Frontal cortex (tissue), 4 donors: ENCODE data around the gene ARMS2. TPM values are rescaled to one million over a fixed set of nuclear protein-coding genes. Genes with fewer than 3 reads are reported as not detected.

Experiments used
- DNase-seq, 2 donors: peaks; one replicate each; pipeline ENCODE4 v3.0.0; 2012; ENCODE audit warnings: low spot score in 2 of 2
- FAIRE-seq: peaks from 2 replicates; lab custom pipeline; 2012; peaks lifted over from hg19 to GRCh38; lab: Jason Lieb, UNC
- total RNA-seq: library from RNA; depleted of rRNA; stranded (reverse); fragments of >200 nt; gene quantifications from one replicate; pipeline ENCODE4 v1.2.3, GENCODE V29; 2014
- donor health status: control.
- donor health status: control.
- donor health status: control.

Gene ARMS2
- total RNA-seq, 1 donor from 2014 or later, result not detected

DNA sequence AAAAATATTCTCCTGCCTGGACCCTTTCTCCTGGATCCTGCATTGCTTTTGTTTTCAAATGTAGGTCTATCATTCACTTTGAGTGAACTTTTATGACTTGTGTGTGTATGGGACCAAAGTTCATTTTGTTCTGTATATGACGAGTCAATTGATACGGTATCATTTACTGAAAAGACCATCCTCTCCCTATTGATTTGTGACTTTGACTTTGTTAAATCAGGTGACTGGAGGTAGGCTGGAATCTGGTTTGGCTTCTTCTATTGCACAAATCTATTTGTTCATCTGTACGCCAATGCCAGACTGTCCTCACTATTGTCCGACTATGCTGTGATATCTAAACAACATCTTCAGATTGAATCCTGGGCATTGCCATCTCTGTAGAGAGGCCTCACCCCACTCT, 5.3 kb upstream of the ARMS2 start:
- FAIRE-seq, result no peak
- no peak for DNase-seq

DNA sequence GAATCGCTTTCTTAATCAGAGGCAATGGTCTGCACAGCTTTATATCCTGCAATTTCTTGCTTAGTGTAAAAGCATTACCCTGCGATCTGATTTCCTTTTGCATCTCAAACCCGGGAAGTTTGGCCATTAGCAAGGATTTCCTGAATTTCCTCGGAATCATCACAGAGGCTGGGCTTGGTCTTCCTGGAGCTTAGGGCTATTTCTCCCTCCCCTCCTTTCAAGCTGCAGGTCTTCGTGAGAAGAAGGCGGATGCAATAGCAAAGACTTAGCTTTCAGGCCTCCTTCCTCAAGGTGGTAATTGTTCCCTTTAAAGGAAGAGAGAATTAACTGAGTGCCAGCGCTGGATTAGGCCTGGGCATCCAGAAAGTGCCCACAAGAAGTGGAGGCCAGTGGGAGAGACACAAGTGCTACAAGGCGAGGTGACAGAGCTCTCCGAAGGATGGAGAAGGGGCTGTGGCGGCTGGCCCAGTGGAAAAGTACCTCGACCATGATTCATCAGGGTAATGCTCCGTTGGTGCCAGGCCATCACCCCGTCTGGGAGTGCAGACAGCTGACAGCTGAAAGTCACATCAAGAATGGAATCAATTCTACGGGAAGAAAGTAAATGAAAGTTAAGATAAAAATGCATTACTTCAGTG, 4.0 kb upstream of the ARMS2 start:
- no peak for FAIRE-seq
- no peak for DNase-seq

DNA sequence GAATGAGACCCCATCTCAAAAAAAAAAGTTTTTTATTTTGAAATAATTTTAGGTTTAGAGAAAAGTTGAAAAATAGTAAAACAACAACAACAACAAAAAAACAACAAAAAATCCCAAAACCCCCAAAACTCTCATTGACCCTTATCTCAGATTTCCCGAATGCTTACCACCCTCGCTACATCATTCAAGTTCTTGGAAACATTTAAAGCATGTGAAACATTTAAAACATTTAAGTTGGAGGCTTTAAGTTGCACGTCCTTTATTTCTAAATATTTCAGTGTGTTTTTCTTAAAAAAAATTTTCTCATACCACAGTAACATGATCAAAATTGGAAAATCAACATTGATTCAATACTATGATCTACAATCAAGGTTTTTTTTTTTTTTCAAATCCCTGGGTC, 382 bp upstream of the ARMS2 start:
- DNase-seq (no peak), FAIRE-seq (no peak)

DNA sequence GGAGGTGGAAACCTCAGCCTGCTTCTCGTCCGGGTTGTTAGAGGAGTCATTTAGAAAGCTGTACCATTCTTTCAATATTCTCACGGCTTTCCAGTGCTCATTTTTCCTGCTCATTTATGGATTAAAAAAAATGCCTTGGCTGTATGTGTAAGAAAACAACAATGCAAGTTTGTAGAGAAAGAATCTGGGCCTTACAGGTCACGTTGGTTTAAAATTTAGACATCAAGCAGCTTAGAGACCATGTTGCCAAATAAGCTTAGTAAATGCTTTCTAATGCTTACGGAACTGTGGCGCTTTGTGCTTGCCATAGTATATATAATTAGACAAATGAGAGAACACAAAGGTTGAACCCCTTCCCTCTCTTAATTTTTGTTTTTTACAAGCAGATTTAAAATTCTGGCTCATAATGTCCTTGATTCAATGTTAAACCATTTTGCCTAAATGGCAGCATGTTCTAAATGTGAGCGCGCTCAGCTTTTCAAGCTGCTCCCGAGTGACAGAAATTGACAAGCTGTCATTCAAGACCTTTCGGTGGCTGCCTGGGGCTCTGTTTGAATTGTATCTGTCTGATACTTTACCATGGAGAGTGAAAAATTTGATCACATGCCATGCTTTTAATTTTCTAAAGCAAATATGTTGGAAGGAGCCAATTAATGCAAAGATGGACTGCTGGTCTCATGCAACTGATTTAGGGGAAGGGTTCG, 1.1 kb downstream of the ARMS2 start:
- DNase-seq, result no peak
- no peak for FAIRE-seq

DNA sequence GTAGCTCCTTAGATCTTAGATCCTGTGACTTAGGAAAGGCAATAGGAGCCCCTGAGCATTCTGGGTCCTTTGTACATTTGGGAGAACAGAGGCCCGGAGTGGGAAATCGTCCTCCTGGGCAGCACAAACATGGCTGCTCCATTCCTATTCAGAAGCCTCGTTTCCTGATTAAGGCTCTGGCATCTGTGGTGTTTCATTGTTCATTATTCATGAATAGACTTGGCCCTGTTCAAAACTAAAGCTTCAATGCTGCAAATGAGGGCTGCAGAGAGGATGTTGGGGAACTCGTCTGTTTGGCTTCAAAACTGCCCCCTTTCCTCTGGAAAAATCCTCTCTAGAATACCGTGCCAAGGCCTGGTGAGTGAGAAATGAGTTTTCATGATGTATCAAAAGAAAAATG, 3.5 kb downstream of the ARMS2 start:
- DNase-seq (no peak), FAIRE-seq (no peak)

DNA sequence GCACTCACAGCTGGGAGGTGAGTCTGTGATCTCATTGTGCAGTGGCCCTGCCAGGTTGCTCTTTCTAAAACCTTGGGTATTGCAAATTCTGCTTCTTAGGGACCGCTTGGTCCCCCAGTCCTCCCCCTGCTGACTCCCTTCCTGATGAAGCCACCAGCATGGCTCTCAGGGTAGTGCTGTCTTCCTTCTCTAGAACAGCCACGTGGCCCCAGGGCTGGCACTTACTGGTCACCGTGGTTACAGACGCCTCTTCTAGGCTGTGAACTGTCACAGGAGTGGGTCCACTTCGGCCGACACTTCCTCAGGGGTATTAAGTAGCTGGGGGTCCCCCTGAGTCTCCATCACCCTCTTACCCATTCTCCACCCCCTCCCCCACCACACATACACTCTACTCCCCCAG, 4.2 kb downstream of the ARMS2 start:
- DNase-seq (no peak), FAIRE-seq (no peak)

DNA sequence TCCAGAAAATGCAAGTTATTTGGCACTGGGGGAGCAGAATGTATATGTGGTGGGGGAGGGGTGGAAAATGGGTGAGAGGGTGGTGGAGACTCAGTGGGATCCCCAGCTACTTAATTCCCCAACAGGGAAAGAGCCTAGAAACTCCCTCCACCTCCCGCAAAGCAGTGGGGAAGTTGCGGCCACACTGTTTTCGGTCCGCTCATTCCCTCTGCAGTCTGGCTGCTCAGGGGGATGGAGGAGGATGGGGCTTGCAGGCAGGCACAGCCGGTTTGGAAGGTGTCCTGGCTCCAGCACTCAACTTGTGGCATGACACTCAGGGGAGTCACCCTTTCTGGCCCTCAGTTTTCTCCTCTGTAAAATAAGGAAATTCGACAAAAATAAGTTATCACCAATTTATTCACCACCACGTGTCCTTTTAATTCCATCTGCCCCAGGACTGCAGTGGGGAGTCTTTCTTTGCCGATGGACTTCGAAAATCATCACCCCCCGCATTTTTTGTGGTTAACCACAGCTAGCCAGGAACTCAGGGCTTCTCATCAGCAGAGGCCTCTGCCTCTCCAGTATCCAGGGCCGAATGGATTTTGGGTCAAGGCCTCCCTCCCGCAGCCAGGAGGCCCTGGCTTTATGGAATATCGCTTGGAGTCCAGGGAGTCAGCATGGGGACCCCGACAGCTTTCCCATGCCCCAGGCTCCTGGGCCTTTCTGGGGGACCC, 5.3 kb downstream of the ARMS2 start:
- DNase-seq, result no peak
- no peak for FAIRE-seq

DNA sequence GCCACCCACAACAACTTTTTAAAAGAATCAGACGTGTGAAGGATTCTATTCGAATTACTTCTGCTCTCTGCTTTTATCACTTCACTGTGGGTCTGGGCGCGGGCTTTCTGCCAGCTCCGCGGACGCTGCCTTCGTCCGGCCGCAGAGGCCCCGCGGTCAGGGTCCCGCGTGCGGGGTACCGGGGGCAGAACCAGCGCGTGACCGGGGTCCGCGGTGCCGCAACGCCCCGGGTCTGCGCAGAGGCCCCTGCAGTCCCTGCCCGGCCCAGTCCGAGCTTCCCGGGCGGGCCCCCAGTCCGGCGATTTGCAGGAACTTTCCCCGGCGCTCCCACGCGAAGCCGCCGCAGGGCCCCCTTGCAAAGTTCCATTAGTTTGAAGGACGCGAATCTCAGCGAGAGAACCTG, 6.4 kb downstream of the ARMS2 start:
- FAIRE-seq, result no peak
- no peak for DNase-seq

DNA sequence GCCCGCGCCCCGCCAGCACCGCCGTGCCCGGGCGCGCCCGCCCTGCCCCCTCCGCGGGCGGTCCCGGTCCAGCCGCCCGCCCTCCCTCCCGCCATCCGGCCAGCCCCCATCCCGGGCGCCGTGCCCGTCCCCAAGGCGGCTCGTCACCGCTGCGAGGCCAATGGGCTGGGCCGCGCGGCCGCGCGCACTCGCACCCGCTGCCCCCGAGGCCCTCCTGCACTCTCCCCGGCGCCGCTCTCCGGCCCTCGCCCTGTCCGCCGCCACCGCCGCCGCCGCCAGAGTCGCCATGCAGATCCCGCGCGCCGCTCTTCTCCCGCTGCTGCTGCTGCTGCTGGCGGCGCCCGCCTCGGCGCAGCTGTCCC, 6.9 kb downstream of the ARMS2 start, which contains the start of gene HTRA1:
TSS of gene HTRA1 (plus strand) at position 187 of the 362 bp plus-strand sequence. CDS start at position 287, 100 bp downstream.
- FAIRE-seq (no peak), DNase-seq (peak; percentile 87 to 94)

DNA sequence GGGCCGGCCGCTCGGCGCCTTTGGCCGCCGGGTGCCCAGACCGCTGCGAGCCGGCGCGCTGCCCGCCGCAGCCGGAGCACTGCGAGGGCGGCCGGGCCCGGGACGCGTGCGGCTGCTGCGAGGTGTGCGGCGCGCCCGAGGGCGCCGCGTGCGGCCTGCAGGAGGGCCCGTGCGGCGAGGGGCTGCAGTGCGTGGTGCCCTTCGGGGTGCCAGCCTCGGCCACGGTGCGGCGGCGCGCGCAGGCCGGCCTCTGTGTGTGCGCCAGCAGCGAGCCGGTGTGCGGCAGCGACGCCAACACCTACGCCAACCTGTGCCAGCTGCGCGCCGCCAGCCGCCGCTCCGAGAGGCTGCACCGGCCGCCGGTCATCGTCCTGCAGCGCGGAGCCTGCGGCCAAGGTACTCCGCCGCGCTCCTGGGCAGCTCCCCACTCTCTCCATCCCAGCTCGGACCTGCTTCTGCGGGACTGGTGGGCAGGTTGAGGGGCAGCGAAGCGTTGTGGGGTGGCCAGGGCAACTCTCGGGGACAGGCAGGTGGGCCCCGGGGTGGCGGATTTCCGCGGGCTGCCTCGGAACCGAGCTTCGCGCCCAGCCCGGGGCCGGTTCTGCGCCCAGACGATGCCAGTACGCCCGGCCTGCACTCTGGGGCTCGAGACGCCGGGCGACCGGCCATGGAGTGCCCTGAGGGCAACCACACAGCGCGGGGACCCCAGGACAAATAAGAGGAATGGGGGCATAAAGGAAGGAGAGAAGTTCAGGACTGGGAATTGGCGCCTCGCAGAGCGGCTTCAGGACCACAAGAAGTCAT, 7.5 kb downstream of the ARMS2 start:
- no peak for FAIRE-seq
- peak in 1 of 2 donors; percentile 46 for DNase-seq

DNA sequence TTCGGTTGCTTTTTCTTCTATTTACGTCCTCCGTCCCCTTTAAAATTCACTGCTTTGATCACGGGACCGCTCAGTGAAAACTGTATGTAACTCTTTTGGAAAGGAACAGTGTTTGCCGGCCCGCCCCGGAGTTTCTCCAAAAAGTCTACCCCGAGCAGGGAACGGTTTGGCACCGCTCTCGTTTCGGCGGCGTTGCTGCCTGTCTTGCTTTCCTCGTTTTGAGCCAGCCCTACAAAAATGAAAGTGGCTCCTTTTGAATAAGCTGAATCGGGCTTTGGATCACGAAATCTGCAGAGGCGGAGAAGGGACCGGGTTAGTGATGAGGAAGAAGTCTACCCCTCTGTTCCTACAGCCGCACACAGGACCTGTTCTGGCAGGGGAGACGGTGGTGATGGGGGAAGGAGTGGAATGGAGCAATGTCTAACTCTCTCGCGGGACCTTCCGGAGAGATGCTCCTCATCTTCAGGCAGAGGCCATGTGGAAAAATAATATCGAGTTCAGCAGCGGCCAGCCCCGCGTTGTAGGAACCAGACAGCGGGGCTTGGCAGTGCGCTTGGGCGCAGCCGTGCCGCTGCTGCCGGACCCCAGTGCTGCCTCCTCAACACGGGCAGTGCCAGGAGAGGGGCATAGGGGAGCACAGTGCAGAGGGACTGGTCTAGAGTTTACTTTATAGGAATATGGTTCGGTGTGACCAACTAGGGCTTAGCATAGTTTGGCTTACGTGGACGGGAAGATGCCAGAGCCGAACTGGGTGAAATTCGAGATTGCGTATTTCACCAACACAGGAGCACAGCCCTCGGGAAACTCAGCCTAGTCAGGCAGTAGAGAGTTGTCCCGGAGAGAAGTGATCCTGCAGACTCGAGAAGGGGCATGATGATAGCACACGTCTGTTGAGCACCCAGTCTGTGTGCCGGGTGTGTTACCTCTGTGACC, 8.3 kb downstream of the ARMS2 start:
- DNase-seq (no peak), FAIRE-seq (no peak)

DNA sequence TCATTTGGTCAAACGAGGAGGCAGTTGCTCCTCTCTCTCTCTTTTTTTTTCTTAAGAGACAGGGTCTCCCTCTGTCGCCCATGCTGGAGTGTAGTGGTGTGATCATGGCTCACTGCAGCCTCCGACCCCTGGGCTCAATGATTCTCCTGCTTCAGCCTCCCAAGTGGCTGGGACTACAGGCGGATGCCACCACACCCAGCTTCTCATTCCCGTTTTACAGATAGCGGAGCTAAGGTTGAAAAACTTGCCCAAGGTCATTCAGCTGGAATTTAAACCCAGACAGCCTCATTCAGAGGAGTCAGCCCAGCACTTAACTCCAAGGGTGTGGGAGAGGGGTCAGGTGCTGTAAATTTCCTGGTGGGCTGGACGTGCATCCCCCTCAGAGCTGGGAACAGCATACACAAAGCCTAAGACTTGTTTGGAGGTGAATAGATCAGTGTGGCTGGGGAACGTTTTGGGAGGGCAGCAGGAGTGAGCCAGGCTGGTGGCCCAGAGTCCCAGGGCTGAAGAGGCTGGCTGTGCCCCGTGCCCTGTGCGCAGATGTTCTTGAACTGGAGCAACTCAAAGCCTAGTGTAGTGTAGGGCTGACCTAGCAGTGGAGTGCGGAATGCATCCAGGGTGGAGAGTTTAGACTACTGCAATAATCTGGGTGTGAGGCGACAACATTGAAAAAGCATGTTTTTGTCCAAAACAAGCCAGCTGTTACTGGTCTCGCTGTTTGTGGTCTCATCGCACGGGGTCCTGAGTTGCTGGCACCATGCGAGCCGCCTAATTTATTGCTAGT, 9.2 kb downstream of the ARMS2 start:
- FAIRE-seq, result no peak
- no peak for DNase-seq

DNA sequence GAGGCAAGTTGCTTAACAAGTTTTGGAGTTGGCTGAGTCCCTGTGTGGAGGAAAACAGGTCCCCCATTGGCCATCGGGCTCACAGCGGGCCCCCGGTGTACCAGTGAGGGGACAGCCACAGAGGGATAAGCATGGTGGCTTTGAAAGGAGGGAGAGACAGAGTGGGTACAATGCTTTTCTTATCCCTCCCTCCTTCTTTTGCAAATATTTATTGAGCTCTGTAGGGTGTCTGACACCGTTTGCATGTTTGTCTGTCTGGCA, 9.7 kb downstream of the ARMS2 start:
- FAIRE-seq (no peak), DNase-seq (no peak)

DNA sequence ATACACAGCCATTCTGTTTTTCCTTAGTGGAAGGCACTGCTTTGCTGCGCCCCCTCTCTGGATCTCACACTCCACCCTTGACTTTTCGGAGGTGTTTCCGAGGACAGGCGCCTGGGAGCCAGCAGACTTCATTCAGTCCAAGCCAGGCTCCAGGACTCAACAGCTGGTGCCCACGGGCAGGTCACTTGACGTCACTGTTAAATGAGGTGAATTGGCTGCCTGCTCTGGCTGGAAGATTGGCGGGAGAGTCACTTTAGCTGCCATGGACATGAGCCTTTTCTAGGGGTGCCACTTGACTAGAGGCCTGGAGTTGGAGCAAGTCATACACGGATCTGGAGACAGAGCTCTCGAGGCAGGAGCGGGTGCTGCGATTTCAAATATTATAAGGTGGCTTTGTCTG, 10.1 kb downstream of the ARMS2 start:
- DNase-seq (no peak), FAIRE-seq (no peak)

DNA sequence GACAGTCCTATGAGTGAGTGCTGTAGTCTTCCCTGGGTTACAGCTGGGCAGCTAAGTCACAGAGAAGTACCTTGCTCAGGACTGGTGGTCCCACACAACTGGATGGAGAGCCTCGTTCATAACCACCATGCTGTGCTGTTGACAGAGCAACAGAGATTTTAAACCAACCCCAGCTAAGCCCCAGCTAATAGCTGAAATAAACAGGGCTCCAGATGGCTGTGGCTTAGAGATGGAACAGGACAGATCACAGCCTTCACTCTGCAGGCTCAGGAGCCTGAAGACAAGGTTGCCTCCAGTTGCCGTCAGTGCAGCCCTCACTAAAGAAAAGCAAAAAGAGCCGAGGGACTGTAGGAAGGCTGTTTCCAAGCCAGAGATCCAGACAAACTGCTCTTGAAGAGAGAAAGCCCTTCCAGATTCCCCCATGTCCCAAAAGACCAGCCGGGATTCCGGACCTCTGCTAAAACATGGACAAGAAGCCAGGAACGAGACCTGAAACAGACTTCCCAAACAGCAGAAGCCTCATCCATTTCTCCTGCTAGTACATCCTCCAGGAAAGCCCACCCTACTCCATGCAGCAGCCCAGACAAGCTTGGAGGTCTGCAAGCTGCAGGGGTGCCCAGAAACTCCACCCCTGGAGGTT, 11.1 kb downstream of the ARMS2 start:
- FAIRE-seq, result no peak
- no peak for DNase-seq

DNA sequence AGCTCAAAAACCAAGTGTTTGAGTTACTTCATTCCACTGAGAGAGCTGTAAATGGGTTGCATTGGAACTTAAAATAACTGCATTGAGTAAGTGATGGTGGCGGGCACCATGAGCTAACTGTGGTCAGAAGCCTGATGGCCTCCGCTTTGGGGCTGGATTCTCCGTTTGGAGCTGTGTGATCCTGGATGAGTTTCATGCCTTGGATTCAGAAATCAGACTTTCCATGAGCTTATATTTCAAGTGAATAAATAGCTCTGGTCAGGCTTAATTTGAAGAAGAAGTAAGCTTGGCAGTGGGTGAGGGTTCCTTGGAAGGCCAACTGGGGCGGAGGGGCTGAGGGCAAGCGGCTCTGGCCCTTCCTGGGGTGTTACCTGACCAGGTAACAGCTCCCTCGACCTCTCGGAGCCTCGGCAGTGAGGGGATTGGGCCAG, 12.5 kb downstream of the ARMS2 start:
- DNase-seq, result no peak
- no peak for FAIRE-seq

DNA sequence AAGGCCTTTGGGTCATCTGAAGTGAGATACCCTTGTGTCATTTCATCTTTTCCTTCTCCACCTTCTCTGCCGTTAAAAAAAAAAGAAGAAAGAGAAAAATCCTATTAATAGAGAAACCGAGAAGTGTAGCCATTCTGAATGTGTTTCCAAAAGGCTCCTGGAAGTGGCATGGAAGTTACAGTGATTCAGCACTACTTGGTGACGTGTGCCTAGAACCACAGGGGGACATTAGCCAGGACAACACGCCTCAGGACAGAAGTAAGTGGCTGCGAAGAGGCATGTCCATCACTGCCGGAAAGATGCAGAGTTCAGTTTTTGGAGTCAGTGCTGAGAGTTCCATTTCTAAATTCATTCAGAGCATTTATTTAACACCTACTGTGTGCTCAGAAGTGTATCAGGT, 13.2 kb downstream of the ARMS2 start:
- FAIRE-seq (no peak), DNase-seq (no peak)

DNA sequence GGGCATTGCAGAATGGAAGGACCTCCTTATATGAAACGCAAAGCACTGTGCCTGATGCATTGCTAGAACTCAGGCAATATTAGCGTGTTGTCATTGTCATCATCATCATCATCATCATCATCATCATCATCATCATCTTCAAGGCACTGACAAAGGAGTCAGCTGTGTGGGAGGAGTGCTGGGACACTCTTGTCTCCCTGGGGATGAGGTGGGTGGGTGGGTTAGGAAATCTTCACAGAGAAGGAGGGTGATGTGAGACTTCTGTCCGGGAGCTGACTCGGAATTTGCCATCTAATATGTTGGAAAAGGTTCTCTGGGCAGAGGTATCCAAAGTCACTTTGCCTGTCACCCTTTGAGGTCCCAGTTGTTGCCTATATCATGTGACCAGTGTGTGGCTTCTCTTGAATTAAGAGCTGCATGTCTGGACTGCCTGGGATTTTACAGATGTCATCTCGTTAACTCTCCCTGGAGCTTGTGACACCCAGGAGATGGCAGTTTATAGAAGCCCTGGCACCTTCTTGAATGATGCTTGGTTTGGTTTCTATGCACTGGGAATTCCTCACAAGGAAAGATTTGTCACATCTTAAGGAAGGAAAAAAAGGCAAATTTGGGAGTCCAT, 14.0 kb downstream of the ARMS2 start:
- DNase-seq (no peak), FAIRE-seq (no peak)
